HCT116 (cell line): ENCODE measurements around the gene MYOG.

Experiments used
- EZH2 ChIP-seq: fragments of 200-600 bp; sonication (generic); IDR thresholded peaks from 2 replicates; pipeline ENCODE4 v1.6.1; 2017; ENCODE audit warnings: antibody characterized with exemption, mixed run types
- POLR2A ChIP-seq: IDR thresholded peaks from 2 replicates; pipeline ENCODE4 v1.7.0; 2011; ENCODE audit warnings: borderline replicate concordance; ENCODE audit not compliant: insufficient read depth, insufficient read length; ENCODE audit errors: extremely low read depth
- TF ChIP-seq, protein P1 (sequence below), 3 experiments: fragments of 200-600 bp in 1 of 3; sonication (generic) in 1 of 3; IDR thresholded peaks in 2 of 3; conservative IDR thresholded peaks in 1 of 3; 2 replicates each; pipeline ENCODE4 v1.5.1; 2012 to 2017; ENCODE audit warnings: low read depth in 2 of 3, low read length in 2 of 3, antibody characterized with exemption in 1 of 3, borderline replicate concordance in 1 of 3, control low read depth in 1 of 3, mild to moderate bottlenecking in 1 of 3, mixed read lengths in 1 of 3, mixed run types in 1 of 3, moderate library complexity in 1 of 3; ENCODE audit not compliant: insufficient read depth in 1 of 3
- TF ChIP-seq, protein P2 (sequence below): IDR thresholded peaks from 2 replicates; pipeline ENCODE4 v1.6.1; 2012; ENCODE audit warnings: low read depth

DNA sequence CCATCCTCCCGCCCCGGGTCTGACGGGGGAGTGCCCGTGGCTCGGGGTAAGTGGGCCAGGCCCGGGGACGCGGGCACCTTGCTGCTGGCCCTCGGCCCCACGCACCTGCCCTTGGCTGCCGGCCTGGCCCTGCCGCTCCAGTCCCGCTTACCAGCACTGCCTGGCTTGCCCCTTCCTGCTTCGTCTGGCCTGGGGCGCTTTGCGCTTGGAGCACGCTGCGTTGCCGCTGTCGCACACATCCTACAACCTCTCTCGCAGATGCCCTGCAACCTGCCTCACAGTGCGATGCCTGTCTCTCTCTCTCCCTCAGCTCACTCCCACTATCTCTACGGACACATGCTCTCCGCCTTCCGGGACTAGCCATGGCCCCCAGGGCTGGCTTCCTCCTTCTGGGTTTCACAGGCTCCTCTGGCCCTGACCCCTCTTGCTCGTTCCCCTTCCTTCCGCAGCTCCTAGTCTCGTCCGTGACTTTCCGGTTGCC lies 9.7 kb downstream of the MYOG start:
- TF ChIP-seq, protein P1, sequence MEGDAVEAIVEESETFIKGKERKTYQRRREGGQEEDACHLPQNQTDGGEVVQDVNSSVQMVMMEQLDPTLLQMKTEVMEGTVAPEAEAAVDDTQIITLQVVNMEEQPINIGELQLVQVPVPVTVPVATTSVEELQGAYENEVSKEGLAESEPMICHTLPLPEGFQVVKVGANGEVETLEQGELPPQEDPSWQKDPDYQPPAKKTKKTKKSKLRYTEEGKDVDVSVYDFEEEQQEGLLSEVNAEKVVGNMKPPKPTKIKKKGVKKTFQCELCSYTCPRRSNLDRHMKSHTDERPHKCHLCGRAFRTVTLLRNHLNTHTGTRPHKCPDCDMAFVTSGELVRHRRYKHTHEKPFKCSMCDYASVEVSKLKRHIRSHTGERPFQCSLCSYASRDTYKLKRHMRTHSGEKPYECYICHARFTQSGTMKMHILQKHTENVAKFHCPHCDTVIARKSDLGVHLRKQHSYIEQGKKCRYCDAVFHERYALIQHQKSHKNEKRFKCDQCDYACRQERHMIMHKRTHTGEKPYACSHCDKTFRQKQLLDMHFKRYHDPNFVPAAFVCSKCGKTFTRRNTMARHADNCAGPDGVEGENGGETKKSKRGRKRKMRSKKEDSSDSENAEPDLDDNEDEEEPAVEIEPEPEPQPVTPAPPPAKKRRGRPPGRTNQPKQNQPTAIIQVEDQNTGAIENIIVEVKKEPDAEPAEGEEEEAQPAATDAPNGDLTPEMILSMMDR (IDR thresholded peaks at IDR 0.05 in 2 of 3, conservative IDR thresholded peaks at IDR 0.05 in 1 of 3; ENCODE audit: borderline replicate concordance in 1 of 3, insufficient read depth in 1 of 3, low read depth in 2 of 3, low read length in 2 of 3) = no peak
- TF ChIP-seq EZH2 (no peak), POLR2A (no peak)
- TF ChIP-seq, protein P2, sequence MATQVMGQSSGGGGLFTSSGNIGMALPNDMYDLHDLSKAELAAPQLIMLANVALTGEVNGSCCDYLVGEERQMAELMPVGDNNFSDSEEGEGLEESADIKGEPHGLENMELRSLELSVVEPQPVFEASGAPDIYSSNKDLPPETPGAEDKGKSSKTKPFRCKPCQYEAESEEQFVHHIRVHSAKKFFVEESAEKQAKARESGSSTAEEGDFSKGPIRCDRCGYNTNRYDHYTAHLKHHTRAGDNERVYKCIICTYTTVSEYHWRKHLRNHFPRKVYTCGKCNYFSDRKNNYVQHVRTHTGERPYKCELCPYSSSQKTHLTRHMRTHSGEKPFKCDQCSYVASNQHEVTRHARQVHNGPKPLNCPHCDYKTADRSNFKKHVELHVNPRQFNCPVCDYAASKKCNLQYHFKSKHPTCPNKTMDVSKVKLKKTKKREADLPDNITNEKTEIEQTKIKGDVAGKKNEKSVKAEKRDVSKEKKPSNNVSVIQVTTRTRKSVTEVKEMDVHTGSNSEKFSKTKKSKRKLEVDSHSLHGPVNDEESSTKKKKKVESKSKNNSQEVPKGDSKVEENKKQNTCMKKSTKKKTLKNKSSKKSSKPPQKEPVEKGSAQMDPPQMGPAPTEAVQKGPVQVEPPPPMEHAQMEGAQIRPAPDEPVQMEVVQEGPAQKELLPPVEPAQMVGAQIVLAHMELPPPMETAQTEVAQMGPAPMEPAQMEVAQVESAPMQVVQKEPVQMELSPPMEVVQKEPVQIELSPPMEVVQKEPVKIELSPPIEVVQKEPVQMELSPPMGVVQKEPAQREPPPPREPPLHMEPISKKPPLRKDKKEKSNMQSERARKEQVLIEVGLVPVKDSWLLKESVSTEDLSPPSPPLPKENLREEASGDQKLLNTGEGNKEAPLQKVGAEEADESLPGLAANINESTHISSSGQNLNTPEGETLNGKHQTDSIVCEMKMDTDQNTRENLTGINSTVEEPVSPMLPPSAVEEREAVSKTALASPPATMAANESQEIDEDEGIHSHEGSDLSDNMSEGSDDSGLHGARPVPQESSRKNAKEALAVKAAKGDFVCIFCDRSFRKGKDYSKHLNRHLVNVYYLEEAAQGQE = no peak
